HL-60/S4 (cell line): Measurements from ENCODE around the gene NPL.

Source experiments
- in situ Hi-C: fragments of 300-500 bp; cut with MboI; formaldehyde crosslinking; loops from 2 replicates; pipeline ENCODE4 v1.14.3; 2022; ENCODE audit warnings: low sequenced_read_pairs

The NPL gene

GRCh38 chr1:182809414-182809957 is 19.9 kb downstream of the NPL start:
- in situ Hi-C loops = no loop called here

GRCh38 chr1:182811975-182812722 is 22.6 kb downstream of the NPL start:
- in situ Hi-C loops = no loop called here

- in situ Hi-C loops = no loop called here
Observed at GRCh38 chr1:182816863-182817262, 27.3 kb downstream of the NPL start.

GRCh38 chr1:182817802-182818201 is 28.2 kb downstream of the NPL start:
- in situ Hi-C loops = no loop called here

- in situ Hi-C loops = no loop called here
Observed at GRCh38 chr1:182823220-182823619, 33.6 kb downstream of the NPL start.

GRCh38 chr1:182826892-182827291 is 37.3 kb downstream of the NPL start:
- in situ Hi-C loops = no loop called here

- in situ Hi-C loops = no loop called here
Observed at GRCh38 chr1:182829285-182829932, 39.8 kb downstream of the NPL start.

GRCh38 chr1:182833271-182833670 is 43.7 kb downstream of the NPL start:
- in situ Hi-C loops = no loop called here

- in situ Hi-C loops = no loop called here
Observed at GRCh38 chr1:182834326-182834725, 44.8 kb downstream of the NPL start.

GRCh38 chr1:182835806-182836205 is 46.2 kb downstream of the NPL start:
- in situ Hi-C loops = no loop called here

GRCh38 chr1:182839209-182840066 is 49.9 kb downstream of the NPL start, which contains the start of gene DHX9:
Gene DHX9 (plus strand): TSS chr1:182839347. CDS start chr1:182842567, 3,220 bp downstream.
- in situ Hi-C loops = no loop called here

GRCh38 chr1:182841368-182841988 is 51.9 kb downstream of the NPL start:
- in situ Hi-C loops = no loop called here

- in situ Hi-C loops = no loop called here
Observed at GRCh38 chr1:182842265-182842664, 52.7 kb downstream of the NPL start.

GRCh38 chr1:182845379-182845778 is 55.8 kb downstream of the NPL start:
- in situ Hi-C loops = no loop called here

- in situ Hi-C loops = no loop called here
Observed at GRCh38 chr1:182845894-182846293, 56.3 kb downstream of the NPL start.

- in situ Hi-C loops = no loop called here
Observed at GRCh38 chr1:182847105-182847504, 57.5 kb downstream of the NPL start.

- in situ Hi-C loops = no loop called here
Observed at GRCh38 chr1:182848736-182849135, 59.2 kb downstream of the NPL start.

GRCh38 chr1:182850319-182850718 is 60.7 kb downstream of the NPL start:
- in situ Hi-C loops = no loop called here

GRCh38 chr1:182851825-182852224 is 62.3 kb downstream of the NPL start:
- in situ Hi-C loops = no loop called here

GRCh38 chr1:182855911-182856310 is 66.3 kb downstream of the NPL start:
- in situ Hi-C loops = no loop called here

- in situ Hi-C loops = no loop called here
Observed at GRCh38 chr1:182857212-182857611, 67.6 kb downstream of the NPL start.
